Amniotic stem cell (primary cell): ENCODE results near the gene DAW1.
"Not testable (repeated sequence)": the region's sequence is repeated elsewhere in the genome, so short reads cannot be mapped to it uniquely, and the experiment has no call there.

Experiments
- DNase-seq: peaks from one replicate; lab custom pipeline; 2025; lab: John Stamatoyannopoulos, UW

The DAW1 gene

DNA sequence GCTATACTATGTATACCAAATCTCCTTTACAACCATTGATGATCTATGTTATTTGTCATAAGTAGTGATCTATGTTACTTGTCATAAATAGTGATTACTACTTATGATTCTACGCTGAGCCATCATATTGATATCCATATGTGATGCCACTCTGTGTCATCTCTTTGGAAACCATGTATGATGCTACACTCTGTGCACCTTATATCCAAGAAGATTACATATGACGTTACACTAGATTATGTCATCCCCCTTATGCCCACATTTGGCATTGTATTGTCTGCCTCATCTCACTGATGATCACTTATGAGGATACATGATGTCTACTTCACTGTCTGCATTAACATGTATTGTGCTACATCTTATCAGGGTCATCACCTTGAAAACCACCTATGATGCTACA is 42.9 kb downstream of the DAW1 start:
- DNase-seq = no peak

DNA sequence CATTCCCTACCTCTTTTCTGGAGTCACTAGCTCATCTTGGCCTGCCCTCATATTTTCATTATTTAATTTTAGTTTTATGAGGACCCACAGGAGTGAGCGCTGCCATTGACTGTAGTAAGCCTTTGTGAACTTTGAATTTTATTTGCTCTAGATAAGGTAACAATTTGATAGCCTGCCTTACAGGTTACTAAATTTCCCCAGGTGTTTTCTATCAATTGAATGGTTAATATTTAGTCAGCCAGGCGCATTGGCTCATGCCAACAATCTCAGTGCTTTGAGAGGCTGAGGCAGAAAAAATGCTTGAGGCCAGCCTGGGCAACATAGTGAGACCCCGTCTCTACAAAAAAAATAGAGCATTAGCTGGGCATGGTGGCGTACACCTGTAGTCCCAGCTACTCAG is 50.2 kb downstream of the DAW1 start:
- DNase-seq = no peak

DNA sequence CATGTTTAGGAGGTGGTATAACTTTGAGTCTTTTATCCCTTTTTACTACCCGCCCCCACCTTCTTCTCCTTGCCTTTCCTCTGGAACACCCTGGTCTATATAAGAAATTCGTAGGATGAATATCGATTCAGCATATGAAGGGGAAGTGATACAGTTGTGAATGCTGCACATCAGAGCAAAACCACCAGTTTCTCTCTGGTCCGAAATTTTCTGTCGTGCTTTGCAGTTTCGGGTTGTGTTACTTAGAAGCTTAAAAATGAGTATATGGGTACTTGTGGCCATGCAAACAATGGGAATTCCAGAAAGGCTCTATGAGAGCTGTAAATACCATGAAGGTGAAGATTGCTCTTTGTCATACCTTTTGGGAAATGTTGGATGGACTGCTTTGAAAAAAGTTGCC is 60.6 kb downstream of the DAW1 start:
- no peak for DNase-seq

DNA sequence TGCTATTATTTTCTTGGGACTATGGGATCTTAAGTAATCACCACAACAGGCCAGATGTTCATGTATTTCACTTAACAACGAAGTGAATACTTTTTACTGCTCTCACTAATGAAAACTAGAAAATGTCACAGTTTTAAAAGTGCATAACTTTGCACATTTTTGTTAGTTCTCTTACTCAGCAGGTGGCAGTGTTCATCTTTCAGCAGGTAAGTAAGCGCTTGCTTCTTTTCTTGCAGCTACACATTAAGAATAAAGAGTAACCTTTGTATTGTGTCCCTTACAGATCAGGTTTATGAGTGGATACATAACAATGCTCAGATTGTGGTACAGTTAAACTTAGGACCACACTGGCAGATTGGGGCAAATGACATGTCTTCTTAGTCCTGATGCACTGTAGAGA is 61.0 kb downstream of the DAW1 start:
- no peak for DNase-seq

DNA sequence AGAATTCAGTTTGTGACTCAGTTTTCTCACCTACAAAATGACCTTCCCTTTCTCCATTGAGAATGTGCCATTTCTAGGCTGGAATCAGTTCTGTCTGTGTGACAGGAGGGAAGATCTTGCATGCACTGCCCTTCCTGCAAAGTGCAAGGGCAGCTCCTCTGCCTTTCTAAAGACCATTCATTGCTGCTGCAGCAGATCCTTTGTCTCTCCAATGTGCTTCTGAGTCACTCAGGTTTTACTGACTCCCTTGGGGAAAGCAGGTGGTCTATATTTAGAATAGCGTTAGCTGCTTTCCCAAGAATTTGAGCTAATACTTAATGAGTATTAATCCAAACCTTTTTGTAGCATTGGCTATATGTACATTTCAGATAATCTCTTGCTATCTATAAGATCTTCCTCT is 62.5 kb downstream of the DAW1 start:
- no peak for DNase-seq

DNA sequence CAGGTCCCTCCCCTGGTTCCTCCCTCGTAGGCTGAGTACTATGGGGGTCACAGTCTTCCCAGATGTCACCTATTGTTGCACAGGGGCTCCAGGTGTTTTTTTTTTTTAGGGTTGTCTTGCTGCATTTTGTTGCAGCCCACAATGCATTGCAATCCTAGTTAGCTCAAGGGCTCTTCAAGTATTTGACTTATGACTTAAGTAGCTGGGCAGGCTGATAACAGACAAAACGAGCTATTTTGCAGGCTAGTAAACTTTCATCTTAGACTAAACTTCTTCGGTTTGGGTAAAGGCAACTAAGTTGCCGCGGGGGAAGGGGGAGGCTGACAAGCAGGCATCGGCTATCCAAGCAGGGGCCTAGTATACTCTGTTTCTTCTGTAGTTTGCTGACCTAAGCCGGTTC is 64.8 kb downstream of the DAW1 start:
- not testable (repeated sequence) for DNase-seq

DNA sequence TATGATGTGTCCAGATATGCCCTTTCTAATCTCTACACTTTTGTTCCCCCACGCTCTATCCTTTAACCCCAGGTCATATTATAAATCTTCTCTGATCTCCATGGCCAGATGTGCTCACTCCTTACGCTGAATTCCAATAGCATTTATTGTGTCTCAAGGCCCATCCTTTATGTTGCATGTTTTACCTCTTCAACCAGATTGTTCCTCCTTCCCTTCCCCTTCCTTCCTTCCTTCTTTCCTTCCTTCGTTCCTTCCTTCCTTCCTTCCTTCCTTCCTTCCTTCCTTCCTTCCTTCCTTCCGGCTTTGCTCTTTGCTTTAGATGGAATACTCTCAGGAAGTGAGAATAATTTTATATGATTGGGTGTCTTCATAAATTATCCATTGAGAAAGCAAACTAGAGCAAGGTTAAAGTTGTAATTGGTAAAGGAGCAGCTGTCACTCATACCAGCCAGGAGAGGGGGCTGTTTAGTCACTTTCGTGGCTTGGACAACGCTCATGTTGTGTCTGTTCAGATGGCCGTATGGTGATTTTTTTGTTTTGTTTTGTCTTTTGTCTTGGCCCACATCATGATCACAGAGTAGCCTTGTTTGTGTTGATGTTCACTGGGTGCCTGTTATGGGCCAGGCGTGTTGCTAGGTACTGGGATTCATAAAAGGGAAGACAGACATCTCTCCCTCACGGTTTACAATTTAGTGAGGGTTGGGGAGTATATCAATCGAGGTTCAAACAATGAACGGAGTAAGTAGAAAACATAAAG is 68.0 kb downstream of the DAW1 start:
- peak; percentile 3 for DNase-seq

DNA sequence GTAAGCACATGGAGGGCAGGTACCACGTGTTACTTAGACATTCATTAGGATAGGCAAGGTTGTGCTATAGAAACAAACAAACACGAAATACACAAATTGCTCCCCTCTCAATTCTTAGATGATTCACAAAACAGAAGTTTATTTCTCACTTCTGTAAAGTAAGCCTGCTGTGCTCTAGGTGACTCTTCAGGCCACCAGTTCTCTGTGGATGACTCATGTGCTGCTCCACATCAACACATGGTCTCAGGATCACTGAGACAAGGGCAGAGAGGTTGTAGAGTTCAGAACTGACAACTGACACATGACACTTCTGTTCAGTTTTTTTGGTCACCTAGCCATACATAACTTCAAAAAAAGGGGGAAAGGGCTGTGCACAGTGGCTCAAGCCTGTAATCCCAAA is 70.6 kb downstream of the DAW1 start:
- DNase-seq = no peak

DNA sequence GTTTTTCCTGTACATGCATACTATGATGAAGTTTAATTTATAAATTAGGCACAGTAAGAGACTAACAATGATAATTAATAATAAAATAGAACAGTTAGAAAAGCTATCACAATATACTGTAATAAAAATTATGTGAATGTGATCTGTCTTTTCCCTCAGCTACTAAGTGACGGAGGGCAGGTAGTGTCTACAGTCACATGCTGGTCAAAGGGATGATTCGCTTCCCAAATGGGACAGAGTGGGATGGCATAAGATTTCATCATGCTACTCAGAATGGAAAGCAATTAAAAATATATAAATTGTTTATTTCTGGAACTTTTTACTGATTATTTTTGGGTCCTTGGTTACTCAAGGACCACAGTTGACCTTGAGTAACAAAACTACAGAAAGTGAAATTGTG is 71.5 kb downstream of the DAW1 start:
- DNase-seq = no peak

DNA sequence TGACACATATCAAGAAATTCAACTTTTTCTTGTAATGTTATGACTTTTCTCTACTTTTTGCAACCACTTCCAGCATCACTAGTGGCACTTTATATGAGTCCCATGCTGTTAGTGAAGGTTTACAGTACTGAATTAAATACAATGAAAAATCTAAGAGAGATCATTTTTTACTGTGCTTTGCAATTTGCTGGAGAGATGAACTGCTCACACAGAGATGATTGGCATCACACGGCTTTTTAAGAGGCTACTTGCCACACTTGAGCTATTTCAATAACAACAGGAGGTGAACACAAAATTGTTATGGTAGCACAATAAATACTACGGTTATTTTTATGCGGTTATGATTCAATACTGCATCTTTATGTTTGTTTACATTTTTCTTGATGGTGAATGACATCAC is 88.9 kb downstream of the DAW1 start:
- no peak for DNase-seq

DNA sequence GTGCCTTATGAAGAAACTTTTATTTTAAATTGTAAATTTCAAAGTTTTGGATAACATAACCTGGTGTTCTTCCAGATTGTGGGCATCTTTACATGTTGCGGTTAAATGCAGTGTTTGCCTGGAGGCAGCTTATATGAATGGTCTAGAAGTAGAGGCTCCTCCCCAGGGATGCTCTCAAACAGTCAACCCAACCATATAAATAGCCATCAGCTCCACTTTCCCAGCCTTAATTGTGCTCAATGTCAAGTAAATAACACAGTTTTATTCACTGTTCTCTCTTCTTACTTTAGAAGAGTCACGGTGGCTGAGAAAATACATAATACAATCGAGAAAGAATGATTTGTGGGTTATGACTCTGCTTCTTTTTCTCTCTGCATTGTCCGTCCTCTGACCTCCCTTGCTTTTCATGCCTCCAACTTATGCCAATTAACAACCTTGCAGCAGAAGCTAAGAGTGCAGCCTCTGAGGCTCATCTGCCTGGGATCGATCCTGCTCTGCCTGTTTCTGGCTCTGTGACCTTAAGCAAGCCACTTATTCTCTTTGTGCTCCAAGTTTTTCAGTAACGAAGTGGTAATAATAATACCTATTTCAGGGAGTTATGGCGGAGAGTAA is 100.3 kb downstream of the DAW1 start:
- DNase-seq = no peak

DNA sequence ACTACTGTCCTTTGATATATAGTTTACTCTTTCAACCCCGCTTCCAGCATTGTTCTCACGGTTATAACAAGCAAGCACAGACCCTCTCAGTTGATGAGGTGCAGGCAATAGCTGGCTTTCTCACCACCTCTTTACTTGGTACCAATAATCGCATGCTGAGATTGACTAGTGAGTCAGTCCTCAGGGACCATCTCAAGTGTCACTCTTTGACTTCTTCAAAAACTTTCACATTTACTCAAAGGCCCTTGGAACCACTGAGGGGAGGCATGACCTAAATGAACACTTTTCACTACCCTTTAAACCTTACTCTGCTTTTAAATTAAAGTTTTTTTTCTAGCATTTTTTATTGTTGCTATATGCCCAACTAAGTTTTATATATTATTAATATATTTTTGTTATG is 101.8 kb downstream of the DAW1 start:
- no peak for DNase-seq
